ENCODE data around the gene DNAAF9. TPM values are rescaled to one million over a fixed set of nuclear protein-coding genes. Genes with fewer than 3 reads are reported as not detected.

DNAAF9 gene
- total RNA-seq, 1 donor from 2014 or later = 20.1 TPM

DNA sequence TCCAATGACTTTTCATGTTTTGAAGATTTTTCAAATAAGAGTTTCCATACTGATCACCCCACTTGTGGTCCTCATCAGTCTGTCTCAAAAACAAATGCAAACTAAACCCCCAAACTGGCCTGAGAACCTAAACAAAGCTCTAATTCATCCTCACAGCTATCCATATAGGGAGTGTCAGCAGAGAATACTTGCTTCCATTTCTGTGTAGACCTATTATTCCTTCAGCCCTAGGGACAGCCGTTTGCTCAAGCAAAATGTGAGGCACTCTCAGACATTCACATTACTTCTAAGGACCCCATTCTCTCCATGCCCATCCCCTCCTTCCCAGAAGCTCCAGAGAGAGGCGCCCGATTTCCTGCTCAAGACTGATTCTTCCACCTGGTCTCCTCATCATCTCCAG is 24.6 kb downstream of the DNAAF9 start:
- no peak for ATAC-seq
- intact Hi-C loops (cut with micrococcal nuclease) = no loop called here

DNA sequence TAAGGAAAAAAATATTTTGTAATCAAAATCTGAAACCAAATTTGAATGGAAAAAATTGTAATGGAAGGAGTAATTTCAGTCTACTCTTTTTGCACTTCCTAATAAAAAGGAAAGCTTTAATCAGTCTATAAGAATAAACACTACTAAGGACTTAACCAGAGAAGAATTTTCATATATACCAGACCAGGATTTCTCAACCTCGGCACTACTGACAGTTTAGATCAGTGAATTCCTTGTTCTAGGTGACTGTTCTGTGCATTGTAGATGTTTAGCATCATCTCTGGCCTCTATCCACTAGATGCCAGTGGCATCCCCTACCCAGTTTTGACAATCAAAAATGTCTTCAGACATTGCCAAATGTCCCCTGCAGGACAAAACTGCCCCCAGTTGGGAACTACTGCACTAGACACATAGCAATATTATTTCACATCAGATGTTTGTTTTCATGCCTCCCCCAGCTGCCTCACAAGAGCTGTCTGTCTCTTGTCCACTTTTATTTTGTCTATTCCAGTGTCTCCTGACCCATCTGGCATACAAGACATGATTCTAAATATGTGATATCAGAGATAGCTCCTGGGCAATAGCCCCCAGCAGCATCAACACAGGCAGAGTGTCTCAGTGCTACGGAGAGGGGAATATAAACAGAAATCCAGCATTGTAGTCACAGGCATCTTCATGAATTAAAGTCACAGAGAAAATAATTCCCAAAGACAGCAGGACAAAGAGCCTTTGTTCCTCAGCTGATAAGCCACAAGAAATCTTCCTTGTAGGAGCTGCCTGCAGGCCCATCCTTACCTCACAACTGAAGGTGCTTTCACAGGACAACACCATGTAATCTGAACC is 27.0 kb downstream of the DNAAF9 start:
- ATAC-seq (no peak), DNase-seq (no peak)
- intact Hi-C loops (cut with micrococcal nuclease) = no loop called here

More for the DNA sequence above, 24.6 kb downstream of the DNAAF9 start:
- no peak for DNase-seq

DNA sequence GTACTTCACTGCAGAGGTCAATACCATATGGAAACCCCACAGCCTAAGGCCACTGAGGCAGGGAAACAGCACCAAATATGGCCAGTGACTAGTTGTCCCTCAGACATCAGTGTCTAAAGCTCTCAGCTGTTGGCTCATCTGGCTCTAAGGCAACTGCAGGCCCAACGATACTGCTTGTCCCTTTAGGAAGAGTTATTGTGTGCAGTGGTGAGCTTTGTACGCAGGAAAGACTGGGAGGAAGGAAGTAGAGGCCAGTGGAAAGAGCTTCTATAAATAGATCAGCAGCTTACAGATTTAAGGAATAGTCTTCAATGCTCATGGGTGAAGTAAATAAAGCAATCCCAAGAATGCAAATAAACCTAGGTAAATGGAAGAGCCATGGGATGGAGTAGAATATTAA is 29.3 kb downstream of the DNAAF9 start:
- ATAC-seq = peak; percentile 78
- no peak for DNase-seq
- intact Hi-C loops (cut with micrococcal nuclease) = no loop called here

DNA sequence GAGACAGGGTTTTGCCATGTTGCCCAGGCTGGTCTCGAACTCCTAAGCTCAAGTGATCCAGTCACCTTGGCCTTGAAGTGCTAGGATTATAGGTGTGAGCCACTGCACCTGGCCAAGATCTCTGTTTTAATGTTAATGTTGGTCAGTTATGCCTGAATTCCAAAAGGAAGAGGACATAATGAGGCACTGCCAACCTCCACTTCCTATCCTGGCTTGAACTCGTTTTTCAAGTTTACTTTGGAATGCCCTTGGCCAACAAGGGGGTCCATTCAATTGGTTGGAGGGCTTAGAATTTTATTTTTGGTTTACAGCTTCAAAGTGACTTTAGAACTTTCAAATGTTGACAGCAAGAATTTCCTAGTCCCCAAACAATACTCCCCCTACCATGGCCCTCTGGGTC is 29.8 kb downstream of the DNAAF9 start:
- intact Hi-C loops (cut with micrococcal nuclease) = no loop called here
- DNase-seq (no peak), ATAC-seq (no peak)

DNA sequence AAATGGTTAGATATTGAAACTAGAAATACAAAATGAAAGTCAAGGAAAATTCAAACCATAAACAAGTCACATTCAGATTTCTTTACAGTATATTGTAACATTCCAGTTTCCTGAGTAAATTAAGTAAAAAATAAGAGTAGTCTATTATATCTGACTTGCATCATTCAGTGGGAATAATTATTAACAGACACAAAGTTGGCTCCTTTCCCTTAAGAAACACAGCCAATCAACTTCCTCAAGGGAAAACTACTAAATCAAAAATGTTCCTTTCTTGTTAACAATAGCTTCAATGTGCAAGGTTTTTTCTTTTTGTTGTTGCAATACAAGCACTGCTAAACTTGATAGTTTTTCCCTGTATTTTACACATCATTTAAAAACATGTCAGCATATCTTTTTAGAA is 33.2 kb downstream of the DNAAF9 start:
- ATAC-seq (no peak), DNase-seq (no peak)
- intact Hi-C loops (cut with micrococcal nuclease) = no loop called here

DNA sequence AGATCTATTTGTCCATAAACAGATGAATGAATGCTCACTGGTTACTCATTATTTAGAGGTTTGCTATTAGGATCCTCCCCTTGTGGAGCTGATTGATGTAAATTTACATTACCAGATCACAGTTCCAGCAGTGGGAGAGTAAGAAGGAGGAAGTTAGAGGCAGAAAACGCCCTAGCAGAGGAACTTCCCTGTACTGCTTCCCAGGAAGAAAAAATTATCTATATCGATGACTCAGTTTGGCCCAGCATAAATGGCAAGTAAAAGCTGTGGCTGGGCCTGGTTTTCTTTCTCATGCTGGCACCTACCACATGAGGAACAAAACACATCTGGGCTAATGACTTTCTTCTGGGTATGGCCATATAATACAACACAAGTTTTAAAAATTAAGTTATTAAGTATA is 35.7 kb downstream of the DNAAF9 start:
- intact Hi-C loops (cut with micrococcal nuclease) = no loop called here
- no peak for DNase-seq
- ATAC-seq = peak; percentile 53

DNA sequence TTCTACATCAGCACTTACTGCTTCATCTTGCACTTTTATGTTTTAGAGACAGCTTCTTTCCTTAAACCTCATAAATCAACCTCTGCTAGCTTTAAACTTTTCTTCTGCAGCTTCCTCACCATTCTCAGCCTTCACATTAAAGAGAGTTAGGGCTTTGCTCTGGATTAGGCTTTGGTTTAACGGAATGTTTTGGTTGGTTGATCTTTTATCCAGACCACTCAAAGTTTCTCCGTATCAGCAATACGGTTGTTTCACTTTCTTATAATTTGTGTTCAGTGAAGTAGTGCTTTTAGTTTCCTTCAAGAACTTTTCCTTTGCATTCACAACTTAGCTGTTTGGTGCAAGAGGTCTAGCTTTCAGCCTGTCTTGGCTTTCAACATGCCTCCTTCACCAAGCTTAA is 40.4 kb downstream of the DNAAF9 start:
- DNase-seq (no peak), ATAC-seq (no peak)
- intact Hi-C loops (cut with micrococcal nuclease) = no loop called here

DNA sequence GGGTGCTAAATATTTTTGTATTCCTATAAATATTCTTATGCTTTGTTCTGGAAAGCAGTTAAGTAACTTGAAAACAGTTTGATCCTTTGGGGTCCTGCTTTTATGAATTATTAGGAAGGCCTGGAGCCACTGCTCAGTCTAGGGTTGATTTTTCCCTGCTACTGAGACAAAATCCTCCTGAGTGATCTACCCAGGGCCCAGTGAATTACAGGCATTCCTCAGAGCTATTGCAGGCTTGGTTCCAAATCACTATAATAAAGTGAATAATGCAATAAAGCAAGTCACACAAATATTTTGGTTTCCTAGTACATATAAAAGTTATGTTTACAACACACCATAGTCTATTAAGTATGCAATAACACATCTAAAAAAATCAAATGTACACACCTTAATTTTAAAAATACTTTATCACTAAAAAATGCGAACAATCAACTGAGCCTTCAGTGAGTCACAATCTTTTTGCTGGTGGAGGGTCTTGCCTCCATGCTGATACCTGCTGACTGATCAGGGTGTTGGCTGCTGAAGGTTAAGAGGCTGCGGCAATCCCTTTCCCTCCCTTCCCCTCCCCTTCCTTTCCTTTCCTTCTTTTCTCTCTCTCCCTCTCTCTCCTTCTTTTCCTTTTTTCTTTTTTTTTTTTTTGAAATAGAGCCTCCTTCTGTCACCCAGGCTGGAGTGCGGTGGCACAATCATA is 43.0 kb downstream of the DNAAF9 start:
- ATAC-seq = no peak
- no peak for DNase-seq
- intact Hi-C loops (cut with micrococcal nuclease) = no loop called here

DNA sequence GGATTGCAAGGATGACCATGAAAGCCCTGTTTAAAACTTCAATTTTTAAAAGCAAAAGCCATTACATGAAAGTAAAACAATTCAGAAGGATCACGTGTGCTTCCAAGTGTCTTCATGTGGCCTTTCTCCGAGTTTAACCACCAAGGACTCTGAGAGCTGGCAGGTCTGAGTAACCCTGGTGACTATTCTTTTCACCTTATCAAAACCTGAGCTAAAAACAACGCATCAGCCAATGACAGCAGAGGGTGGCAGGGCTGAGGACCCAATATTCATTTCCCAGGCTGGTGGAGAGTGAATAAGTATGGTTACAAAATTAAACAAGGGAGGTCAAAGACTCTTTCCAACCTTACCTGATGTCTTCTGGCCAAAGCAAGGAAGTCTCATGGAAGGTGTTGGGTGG is 46.7 kb downstream of the DNAAF9 start:
- intact Hi-C loops (cut with micrococcal nuclease) = no loop called here
- no peak for DNase-seq
- peak; percentile 67 for ATAC-seq

DNA sequence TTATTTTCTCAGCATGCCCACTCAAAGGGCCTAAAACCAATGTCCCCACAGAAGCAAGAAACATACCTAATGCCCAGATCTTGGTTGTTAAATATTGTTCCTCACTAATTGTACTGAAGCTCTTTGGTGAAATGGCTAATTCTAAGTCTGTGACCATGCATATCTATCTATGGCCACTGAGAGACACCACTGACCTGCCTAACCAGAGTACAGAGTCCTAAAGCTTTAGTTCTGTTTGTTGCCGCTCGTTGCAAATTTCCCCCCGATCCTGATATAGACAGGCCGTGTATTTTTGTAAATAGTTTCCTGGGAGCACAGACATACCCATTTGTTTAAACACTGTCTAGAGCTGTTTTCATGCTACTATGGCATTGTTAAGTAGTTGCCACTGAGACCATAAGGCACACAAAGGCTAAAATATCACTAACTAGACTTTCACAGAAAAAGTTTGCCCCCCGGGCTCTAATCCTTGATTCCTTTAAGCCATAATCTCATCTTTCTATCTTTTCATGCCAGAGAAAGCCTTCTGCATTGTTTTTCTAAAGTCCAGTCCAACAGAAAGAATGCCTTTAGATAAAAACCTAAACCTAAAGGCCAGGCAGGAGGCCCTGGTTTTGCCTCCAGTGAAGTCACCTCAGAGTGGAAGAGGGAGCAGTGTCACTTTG is 48.7 kb downstream of the DNAAF9 start:
- intact Hi-C loops (cut with micrococcal nuclease) = no loop called here
- no peak for DNase-seq
- ATAC-seq = no peak

Other genes starting within 250 kb of the DNAAF9 start
- 29.1 TPM for gene FASTKD5, start 247.8 kb downstream of the DNAAF9 start, total RNA-seq
- 2.9 TPM for gene UBOX5, start 247.8 kb downstream of the DNAAF9 start, total RNA-seq
- gene LZTS3, start 234.1 kb downstream of the DNAAF9 start, total RNA-seq = 17.6 TPM
- gene DDRGK1, start 203.0 kb downstream of the DNAAF9 start, total RNA-seq = 37.2 TPM
- 17.2 TPM for gene ITPA, start 198.2 kb downstream of the DNAAF9 start, total RNA-seq
- 0.82 TPM for gene SLC4A11, start 168.5 kb downstream of the DNAAF9 start, total RNA-seq
- gene ATRN, start 63.3 kb upstream of the DNAAF9 start, total RNA-seq = 34.3 TPM

All from left ventricle myocardium superior (tissue), 1 donor.